GM21528 (cell line): ENCODE results near the gene RGS1.

ENCODE experiments used
- ATAC-seq: cut with Tn5 transposase; IDR thresholded peaks from one replicate; pipeline ENCODE4 v1.9.1; 2021; ENCODE audit warnings: mild to moderate bottlenecking, moderate library complexity; ENCODE audit not compliant: unreplicated experiment, low FRiP score

RGS1 gene

DNA sequence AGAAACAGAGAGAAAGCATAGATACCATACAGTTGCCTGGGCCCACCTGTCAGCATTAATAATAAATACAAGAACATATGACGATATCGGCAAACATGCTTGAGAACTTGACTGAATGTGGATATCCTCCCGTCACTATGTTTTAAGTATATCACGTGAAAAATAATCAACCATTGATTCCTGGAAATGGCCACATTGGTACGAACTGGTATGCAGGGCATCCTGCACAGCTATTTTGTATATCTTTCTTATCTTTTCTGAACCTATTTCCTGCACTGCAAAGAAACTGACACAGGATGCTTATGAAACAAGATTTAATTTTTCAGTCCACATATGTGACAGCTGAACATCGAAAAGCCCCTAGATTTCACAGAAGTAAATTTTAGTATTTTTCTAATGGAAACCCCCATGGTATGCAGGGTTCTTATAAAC is 22.8 kb upstream of the RGS1 start:
- ATAC-seq = no peak

DNA sequence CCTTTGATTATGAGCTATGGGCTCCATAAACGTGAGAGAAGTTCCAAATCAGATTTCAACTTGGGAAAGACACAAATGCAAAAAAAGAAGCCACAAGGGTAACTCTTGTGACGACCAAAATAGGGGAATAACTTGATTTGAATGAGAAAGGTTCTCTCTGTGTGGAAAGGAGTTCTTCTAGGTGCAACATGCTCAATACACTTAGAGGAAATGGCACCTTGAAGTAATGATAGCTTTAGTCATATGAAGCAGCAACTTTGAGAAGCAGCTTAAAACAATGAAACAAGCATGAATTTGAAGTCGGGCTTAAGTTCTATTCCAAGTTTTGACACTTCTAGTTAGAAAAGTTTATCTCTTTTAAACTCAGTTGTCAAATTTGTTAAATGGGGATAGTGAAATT is 21.8 kb upstream of the RGS1 start:
- ATAC-seq = no peak

DNA sequence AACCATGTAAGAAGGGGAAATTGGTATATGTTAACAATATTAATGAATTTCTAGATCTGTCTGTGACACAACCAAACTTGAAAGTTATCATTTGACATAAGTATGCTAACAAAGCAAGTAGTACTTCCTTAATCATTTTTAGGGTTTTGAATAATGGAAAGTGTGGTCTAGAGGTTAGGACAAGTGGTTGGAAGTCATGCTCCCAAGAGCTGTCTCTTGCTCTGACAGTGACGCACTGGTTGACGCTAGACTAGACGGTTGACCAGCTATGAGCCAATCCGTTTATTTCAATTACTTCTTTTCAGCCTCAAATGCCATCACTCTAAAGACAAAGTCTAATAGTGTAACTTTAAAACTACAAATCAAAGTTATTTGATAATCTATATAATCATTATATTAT is 20.7 kb upstream of the RGS1 start:
- no peak for ATAC-seq

DNA sequence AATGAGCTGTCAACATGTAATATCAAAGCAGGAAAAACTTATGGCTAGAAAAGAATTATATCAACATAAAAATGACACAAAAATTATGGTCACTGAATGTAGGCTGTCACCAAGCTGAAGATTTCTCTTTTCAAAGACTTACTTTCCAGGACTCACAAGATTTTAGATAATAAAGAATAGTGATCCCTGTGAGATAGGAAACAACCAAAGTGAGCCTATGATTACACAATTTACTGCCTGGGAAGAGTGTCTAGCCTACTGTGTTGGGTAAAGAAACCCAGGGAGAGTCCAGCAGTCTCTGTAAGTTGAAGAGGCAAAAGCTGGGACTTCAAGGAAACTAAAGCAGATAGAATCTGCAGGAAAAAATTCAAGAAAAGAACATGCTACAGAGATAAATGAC is 20.2 kb upstream of the RGS1 start:
- no peak for ATAC-seq

DNA sequence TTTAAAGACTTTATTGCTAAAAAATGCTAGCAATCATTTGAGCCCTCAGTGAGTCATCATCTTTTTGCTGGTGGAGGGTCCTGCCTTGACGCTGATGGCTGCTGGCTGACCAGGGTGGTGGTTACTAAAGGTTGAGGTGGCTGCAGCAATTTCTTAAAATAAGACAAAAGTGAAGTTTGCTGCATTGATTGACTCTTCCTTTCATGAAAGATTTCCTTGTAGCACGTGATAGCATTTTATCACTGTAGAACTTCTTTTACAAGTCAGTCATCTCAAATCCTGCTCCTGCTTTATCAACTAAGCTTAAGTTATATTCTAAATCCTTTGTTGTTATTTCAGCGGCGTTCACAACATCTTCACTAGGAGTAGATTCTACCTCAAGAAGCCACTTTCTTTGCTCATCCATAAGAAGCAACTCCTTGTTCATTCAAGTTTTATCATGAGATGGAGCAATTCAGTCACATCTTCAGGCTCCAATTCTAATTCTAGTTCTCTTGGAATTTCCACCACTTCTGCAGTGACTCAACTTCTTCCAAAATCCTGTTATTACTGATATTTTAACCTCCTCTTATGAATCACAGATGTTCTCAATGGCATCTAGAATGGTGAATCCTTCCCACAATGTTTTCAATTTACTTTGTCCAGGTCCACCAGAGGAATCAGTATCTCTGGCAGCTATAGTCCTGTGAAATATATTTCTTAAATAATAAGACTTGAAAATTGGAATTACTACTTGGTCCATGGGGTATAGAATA is 17.6 kb upstream of the RGS1 start:
- no peak for ATAC-seq

DNA sequence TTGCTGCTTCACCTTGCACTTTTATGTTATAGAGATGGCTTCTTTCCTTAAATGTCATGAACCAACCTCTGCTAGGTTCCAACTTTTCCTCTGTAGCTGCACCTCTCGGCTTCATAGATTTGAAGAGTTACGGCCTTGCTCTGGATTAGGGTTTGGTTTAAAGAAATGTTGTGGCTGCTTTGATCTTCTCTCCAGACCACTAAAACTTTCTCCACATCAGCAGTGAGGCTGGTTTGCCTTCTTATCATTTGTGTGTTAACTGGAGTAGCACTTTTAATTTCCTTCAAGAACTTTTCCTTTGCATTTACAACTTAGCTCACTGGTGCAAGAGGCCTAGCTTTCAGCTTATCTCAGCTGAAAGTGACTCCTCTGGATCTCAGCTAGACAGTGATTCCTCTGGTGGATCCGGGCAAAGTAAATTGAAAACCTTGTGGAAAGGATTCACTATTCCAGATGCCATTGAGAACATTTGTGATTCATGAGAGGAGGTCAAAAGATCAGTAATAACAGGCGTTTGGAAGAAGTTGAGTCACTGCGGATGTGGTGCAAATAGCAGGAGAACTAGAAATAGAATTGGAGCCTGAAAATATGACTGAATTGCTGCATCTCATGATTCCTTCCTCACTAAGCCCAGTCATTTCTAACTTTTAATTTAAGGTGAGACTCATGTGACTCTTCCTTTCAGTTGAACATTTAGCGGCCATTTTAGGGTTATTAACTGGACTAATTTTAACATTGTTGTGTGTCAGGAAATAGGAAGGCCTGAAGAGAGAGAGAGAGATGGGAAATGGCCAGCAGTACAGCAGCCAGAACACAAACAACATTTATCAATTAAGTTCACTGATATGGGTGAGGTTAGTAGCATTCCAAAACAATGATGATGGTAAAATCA is 16.2 kb upstream of the RGS1 start:
- peak; percentile 68 for ATAC-seq

DNA sequence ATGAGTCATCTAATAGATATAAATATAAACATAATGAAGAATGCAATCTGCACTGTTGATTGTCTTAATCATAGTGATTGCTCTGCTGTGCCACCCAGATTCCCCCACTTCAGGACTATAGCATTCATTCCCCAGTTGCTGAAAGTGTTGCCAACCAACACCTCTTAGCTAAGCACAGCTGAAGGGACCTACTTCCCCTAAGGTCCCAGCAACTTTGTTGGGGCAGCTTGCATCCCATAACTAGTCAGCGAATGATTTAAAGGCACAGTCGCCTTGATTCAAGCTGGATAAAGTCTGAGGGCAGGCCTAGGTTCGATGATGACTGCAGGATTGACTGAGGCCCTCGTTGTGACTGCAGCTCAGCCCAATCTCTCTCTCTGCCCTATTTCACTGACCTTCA is 14.3 kb upstream of the RGS1 start:
- ATAC-seq = no peak

DNA sequence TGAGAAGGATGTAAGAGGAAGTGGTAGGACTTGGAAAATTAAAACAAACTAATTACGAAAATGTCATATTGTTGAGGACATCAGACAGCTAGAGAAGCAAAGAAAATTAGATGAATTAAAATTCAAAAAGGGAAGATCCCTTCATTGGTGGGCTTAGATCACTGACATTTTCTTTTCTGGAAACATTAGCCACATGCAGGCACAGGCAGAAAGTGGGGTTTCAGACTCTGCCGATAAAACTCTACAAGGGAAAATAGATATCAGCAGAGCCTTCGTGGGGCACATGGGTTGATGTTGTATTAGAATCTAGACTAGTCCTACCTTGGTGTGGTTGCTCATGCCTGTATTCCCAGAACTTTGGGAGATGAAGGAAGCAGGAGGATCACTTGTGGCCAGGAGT is 12.4 kb upstream of the RGS1 start:
- no peak for ATAC-seq

DNA sequence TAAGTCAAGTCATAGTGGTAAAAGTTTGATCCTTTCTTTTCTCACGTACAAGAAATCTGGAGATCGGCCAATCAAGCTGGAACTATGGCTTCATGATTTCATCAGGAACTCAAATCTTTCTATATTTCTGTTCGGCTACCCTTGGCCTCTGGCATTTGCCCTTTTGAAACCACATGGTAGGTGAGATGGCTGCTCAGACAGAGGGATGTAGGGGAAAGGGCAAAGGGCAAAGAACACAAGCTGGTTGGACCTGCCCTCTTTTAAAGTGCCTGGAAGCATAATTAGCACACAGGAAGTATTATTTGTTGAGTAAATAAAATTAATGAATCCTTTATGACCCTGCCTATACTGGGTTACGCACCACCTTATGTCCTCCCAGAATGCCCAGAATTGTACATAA is 11.5 kb upstream of the RGS1 start:
- ATAC-seq = no peak

DNA sequence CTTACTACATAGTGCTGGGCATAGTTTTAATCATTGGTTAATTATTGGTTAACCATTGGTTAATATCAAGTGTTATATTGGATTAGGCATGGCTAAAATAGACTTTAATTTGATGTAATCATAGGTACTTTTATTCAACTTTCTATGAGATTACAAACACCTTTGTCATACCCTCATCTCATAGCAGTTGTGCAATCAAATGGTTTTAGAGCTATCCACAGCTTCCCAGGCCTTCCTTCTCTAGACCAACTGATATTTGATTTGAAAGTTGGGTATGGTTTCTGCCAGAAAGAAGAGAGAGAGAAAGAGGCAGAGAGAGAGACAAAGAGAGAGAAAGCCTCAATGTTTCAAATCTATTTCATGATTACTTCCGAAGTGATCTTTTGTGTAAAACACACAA is 9.6 kb upstream of the RGS1 start:
- ATAC-seq = no peak

DNA sequence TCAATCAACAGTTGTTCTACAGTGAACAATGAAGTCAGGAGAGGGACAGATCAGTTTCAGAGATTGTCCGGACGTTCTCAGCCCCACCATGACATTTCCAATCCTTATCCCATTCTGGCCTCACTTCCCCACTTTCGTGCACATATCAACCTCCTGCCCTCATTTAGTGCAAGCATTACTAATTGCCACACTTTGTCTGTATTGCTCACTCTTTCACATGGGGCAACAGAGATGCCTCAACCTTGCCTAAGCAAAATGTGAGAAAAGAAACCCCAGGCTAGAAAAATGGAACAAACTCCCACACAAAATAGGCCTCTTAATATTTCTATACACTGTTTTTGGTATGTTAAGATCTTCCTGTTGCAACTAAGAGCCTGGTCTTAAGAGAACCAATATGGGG is 8.9 kb upstream of the RGS1 start:
- ATAC-seq = no peak

DNA sequence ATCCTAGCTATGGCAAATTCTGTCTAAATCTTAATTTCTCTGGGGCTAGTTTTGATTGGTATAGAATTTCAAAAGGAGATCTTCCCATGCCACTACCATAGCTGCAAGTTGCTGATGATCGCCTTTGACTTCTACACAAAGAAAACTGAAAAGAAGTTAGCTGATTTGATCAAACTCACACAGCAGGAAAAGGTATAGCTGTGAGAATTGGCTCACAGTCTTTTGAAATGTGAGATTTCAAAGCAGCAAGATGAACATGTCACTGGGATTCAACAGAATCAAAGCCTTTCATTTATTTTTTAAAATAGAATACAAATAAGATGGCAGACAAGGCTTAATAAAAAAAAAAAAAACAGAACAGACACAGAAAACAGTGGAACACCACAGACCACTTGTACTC is 7.5 kb upstream of the RGS1 start:
- no peak for ATAC-seq

DNA sequence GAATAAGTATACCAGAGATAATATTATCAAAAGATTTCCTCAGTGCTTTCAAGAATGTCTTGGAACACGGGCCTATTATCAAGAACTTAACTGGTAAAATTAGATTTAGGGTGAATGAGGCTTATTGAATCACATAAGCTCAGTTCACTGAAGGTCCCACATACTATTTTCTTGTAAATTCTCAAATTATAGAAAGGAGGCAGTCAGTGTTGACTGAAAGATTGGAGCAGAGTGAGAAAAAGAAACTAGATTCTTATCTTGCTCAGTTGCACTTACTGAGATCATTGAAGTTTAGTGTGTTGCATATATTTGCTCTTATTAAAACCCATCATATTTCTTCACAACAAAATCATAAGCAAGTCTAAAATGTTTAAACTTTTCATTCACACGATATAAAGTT is 3.9 kb upstream of the RGS1 start:
- no peak for ATAC-seq

DNA sequence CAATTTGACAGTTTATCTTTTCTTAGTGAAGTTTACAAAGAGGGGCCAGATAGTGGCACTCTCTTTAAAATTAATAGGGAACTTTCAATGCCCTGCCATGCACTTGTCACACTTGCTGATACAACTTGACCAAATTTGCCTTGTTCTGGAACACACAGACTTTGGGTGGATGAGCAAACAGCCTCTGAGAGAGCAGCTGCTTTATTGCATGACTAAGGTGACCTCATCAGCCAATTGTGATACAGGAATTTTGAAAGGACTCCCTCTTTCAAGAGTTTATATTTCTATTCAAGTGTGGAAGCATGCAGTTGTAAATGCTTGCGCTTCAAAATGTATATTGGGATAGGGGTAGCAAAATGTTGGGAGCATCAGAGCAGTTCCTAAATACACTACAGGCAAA is 2.1 kb upstream of the RGS1 start:
- ATAC-seq = no peak

DNA sequence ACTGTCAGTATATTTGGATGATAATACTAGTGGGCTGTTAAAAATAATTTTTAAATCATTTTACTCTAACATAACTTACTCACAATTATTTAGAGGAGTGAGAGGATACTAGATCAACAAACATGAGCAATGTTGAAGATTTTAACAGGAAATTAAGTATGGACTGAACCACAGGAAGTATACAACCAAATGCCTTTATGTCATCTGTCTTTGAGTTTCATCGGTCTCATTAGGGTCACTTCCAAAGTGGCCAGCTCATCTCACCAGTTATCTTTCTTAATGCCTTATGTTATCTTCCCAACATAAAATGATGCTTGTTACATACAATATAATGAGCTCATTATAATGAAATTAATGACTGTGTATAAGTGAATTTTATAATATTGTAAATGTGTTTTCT is 1.5 kb upstream of the RGS1 start:
- ATAC-seq = no peak

DNA sequence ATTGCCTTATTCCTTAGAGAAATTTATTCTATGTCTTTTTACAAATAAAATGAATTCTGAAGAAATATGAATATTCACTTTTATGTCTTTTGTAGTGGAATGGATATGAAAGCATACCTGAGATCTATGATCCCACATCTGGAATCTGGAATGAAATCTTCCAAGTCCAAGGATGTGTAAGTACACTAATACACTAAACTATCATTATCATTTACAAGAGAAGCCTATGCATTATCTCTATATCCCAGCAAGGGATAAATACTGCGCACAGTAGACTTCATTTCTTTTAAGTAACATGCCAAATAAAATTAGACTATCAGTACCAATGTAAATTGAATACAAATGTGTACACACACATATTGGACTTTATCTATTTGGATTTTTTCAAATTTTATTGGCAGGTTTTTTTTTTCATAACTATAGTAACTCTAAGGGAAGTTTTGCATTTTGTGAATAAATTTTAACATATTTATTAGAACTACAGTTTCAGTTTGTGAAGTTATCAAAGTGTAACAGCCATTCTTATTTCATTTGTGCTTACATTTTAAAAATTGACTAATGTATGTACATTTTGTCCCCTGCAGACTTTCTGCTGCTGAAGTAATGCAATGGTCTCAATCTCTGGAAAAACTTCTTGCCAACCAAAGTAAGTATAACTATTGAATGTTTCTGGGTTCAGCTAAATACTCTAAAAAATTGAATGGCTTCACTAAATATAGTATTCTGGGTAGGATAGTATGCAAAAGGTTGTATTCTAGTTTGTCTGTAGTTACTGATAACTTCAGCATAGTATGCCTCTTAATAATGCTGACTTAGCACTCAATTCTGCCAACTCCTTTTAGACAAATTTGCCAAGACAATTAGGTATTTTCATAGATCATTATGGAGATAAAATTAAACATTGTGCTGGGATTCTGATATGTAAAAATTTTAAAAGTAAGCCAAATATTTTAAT is 894 bp downstream of the RGS1 start:
- no peak for ATAC-seq

DNA sequence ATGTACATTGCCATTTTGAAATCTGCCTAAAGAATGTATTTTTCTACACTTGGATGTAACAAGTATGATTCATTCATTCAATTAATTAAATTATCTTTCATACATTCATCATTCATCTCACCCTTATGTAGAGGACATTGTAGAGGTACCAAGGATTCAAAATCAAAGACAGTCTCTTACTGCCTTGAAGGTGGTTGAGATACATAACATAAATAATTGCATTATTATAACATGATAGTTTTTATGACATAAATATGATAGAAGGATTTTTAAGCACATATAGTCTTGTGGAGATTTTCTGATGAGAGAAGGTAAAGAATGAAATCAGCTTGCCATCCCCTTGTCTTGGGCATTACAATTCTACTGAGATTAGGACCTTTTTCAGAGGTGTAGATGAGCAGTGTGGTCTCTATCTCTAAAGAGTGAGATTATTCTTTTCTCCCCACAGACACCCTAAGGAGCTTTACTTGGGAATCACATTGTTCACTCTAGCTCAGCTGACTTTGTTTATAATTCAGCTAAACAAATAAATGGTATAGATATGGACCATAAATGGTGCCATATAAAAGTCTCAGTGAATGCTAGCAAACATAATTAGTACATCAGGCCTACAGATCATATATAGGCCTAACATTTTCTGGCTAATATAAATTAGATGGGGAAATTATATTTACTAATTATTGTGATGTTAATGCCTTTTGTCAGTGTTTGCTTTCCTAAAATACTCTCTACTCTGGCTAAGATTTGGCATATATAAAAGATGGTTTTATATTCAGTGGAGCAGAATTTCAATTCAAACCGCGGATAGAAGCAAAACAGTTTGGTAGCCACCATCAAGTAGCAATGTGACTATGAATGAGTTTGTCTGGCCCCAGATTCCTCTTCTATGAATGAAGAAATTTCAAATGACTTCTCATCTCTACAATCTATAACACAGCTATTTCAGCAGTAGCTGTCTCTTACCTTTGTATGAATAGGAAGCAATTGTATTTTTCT is 1.9 kb downstream of the RGS1 start:
- ATAC-seq = no peak

DNA sequence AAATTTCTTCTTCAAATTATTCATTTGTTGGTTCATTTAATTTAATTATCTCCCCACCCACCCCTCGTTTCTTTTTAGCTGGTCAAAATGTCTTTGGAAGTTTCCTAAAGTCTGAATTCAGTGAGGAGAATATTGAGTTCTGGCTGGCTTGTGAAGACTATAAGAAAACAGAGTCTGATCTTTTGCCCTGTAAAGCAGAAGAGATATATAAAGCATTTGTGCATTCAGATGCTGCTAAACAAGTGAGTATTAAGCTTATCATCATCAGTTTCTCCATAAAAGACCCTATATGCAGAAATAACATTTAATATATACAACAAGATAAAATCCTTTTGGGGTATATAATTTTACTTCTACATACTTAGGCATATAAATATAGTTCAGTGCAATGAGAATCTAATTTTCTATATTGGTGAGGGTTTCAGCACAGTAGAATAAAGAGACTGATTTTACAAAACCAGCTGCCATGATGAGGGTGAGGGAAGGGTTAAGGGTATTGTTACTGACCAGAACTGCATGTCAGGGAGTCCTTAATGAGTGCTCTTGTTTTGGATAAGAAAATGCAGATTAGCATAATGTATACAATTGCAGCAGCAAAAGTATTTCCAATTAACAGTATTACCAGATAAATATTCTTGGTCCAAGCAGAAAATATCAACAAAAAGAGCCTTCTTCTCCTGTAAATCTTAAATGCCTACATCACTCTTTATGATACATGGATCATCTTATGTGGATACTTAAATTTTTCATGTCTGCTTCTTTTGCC is 2.8 kb downstream of the RGS1 start:
- no peak for ATAC-seq
